ENCODE data around the gene VGF.

DNA sequence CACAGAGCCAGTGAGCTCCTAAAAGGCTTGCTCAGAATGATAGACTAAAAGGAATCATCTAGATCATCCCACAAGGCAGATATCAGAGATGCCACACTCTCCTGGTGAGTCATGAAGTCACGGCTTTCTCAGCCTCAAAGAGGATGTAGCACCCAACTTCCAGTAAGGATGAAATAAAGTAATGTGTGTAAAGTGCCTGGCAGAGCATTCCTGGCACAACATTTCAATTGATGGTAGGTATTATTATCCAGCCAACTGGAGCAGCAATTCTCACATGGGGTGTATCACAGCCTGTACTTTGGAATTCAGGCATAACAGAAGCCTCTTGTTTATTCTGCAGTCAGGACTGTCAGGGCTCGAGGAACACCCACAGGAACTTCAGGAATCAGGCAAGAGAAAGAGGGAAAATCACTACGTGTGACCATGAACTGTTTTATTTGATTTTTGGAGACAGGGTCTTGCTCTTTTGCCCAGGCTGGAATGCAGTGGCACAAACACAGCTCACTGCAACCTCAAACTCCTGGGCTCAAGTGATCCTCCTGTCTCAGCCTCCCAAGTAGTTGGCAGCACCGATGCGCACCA is 20.0 kb upstream of the VGF start:
- TF ChIP-seq, protein P1, sequence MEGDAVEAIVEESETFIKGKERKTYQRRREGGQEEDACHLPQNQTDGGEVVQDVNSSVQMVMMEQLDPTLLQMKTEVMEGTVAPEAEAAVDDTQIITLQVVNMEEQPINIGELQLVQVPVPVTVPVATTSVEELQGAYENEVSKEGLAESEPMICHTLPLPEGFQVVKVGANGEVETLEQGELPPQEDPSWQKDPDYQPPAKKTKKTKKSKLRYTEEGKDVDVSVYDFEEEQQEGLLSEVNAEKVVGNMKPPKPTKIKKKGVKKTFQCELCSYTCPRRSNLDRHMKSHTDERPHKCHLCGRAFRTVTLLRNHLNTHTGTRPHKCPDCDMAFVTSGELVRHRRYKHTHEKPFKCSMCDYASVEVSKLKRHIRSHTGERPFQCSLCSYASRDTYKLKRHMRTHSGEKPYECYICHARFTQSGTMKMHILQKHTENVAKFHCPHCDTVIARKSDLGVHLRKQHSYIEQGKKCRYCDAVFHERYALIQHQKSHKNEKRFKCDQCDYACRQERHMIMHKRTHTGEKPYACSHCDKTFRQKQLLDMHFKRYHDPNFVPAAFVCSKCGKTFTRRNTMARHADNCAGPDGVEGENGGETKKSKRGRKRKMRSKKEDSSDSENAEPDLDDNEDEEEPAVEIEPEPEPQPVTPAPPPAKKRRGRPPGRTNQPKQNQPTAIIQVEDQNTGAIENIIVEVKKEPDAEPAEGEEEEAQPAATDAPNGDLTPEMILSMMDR (conservative IDR thresholded peaks at IDR 0.05 in 1 of 2, IDR thresholded peaks at IDR 0.05 in 1 of 2; ENCODE audit: extremely low read depth in 1 of 2, insufficient read depth in 1 of 2, low read depth in 1 of 2, low read length in 2 of 2) = no peak
- no peak for TF ChIP-seq EZH2 (IDR thresholded peaks at IDR 0.05; ENCODE audit: borderline replicate concordance, low read length)
